GM23338 (cell line): ENCODE data around the gene PRPF31. TPM values are rescaled to one million over a fixed set of nuclear protein-coding genes. Genes with fewer than 3 reads are reported as not detected.

Experiments
- CTCF ChIP-seq, 2 experiments: fragments of 200-600 bp in 1 of 2; sonication (generic) in 1 of 2; conservative IDR thresholded peaks; 2 replicates each; pipeline versions ENCODE4 v1.5.1 to v1.6.1; 2016 to 2017; ENCODE audit warnings: antibody characterized with exemption in 2 of 2, low read depth in 2 of 2, mild to moderate bottlenecking in 2 of 2, moderate library complexity in 1 of 2
- NANOG ChIP-seq: IDR thresholded peaks from 2 replicates; pipeline ENCODE4 v1.6.1; 2016; ENCODE audit warnings: antibody characterized with exemption, borderline replicate concordance
- REST ChIP-seq: IDR thresholded peaks from one replicate; pipeline ENCODE4 v1.6.1; 2018; ENCODE audit warnings: antibody characterized with exemption; ENCODE audit not compliant: unreplicated experiment
- ZNF462 ChIP-seq: fragments of 250-450 bp; sonication (Bioruptor Pico); IDR thresholded peaks from 2 replicates; pipeline ENCODE4 v1.5.0; 2020; ENCODE audit warnings: mild to moderate bottlenecking, moderate library complexity
- polyA plus RNA-seq: library from polyadenylated mRNA; unstranded; fragments of >200 nt; fragmentation: Nextera tagmentation; extraction: Ambion mirVana; gene quantifications from 2 replicates; pipeline ENCODE4 v1.2.1, GENCODE V29; 2016
- total RNA-seq: library from RNA; depleted of rRNA; stranded (reverse); fragments of >200 nt; shearing (Covaris generic); gene quantifications from 2 replicates; pipeline ENCODE4 v1.2.3, GENCODE V29; 2014

PRPF31 gene
- total and polyA plus RNA-seq, 2 experiments from 2014 or later: 83.3 to 94.2 TPM

GRCh38 chr19:54114340-54115108, 1.0 kb upstream of the PRPF31 start (continued):
- TF ChIP-seq ZNF462 (CRISPR knock-in tag) (no peak), REST (no peak), NANOG (no peak), CTCF (conservative IDR thresholded peaks at IDR 0.05; ENCODE audit: low read depth in 2 of 2) (no peak)
